Parathyroid adenoma (tissue), 2 donors: ENCODE results near the gene TNFRSF21.

Experiments used
- H2AFZ ChIP-seq: fragments of 300-600 bp; sonication (generic); one replicate; pipeline ENCODE4 v1.7.0; 2017; ENCODE audit warnings: antibody characterized with exemption, mild to moderate bottlenecking
- H3K27ac ChIP-seq: fragments of 300-600 bp; sonication (generic); one replicate; pipeline ENCODE4 v1.7.0; 2017
- H3K27me3 ChIP-seq: fragments of 300-600 bp; sonication (generic); one replicate; pipeline ENCODE4 v1.7.0; 2017; ENCODE audit warnings: low read length; ENCODE audit not compliant: control insufficient read depth, insufficient read depth
- H3K36me3 ChIP-seq: fragments of 300-600 bp; sonication (generic); one replicate; pipeline ENCODE4 v1.7.0; 2017; ENCODE audit warnings: low read length; ENCODE audit not compliant: control insufficient read depth, insufficient read depth
- H3K4me1 ChIP-seq: fragments of 300-600 bp; sonication (generic); one replicate; pipeline ENCODE4 v1.7.0; 2017; ENCODE audit warnings: control low read depth
- H3K4me2 ChIP-seq: fragments of 300-600 bp; sonication (generic); one replicate; pipeline ENCODE4 v1.7.0; 2017; ENCODE audit warnings: low read length
- H3K4me3 ChIP-seq: fragments of 300-600 bp; sonication (generic); one replicate; pipeline ENCODE4 v1.7.0; 2017; ENCODE audit warnings: low read depth, low read length
- H3K79me2 ChIP-seq: fragments of 300-600 bp; sonication (generic); one replicate; pipeline ENCODE4 v1.7.0; 2017; ENCODE audit warnings: control low read depth
- H3K9ac ChIP-seq: fragments of 300-600 bp; sonication (generic); one replicate; pipeline ENCODE4 v1.7.0; 2017; ENCODE audit warnings: mild to moderate bottlenecking
- H3K9me3 ChIP-seq: fragments of 300-600 bp; sonication (generic); one replicate; pipeline ENCODE4 v1.7.0; 2017; ENCODE audit warnings: low read length; ENCODE audit not compliant: control insufficient read depth
- CTCF ChIP-seq: fragments of 300-600 bp; sonication (generic); IDR thresholded peaks from one replicate; pipeline ENCODE4 v1.7.0; 2017; ENCODE audit warnings: antibody characterized with exemption, mild to moderate bottlenecking
- donor health status: primary hyperparathyroidism.

The TNFRSF21 gene

GRCh38 chr6:47260021-47260420, 49.7 kb downstream of the TNFRSF21 start:
- no peak for TF ChIP-seq CTCF
- Histone ChIP-seq H3K4me2 (no peak overlapping the region), H3K9ac (no peak overlapping the region), H3K79me2 (no peaks in the 10 kb centered on the region), H2AFZ (no peak overlapping the region), H3K36me3 (no peaks in the 10 kb centered on the region), H3K4me3 (no peak overlapping the region), H3K27me3 (no peaks in the 10 kb centered on the region), H3K4me1 (no peaks in the 10 kb centered on the region), H3K9me3 (no peaks in the 10 kb centered on the region), H3K27ac (no peak overlapping the region)

DNA sequence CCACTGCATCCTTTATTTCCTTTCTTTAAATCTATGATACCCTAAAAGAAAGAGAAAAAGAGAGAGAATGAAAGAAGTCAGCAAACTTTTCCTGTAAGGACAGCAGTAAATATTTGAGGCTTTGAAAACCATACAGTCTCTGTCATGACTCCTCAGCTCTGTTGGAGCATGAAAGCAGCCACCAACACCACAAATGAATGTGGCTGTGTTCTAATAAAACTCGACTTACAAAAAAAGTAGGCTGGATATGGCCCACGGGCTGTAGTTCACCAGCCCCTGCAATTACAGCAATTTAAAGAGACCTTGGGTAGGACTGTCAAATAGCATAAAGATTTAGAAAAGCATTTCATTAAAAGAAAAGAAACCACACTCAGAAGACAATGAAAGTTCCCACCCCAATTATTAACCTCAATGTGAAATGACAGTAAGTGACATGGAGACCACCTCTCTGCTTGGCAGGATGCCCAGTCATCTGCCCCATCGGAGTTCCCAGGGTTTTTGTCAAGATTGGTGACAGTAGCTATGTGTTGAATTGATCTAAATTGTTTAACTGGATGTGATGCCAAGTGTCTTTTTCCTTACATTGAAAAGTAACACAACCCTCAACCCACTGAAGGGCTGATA, 50.9 kb downstream of the TNFRSF21 start:
- H3K27ac ChIP-seq = no peak overlapping the region
- H3K4me3 ChIP-seq = no peak overlapping the region
- no peak overlapping the region for H3K9ac ChIP-seq
- H3K4me2 ChIP-seq = no peak overlapping the region
- no peak for TF ChIP-seq CTCF
- no peaks in the 10 kb centered on the region for H3K27me3 ChIP-seq
- H3K36me3 ChIP-seq = no peaks in the 10 kb centered on the region
- H3K79me2 ChIP-seq = no peaks in the 10 kb centered on the region
- H3K4me1 ChIP-seq = no peaks in the 10 kb centered on the region
- no peak overlapping the region for H2AFZ ChIP-seq
- H3K9me3 ChIP-seq = no peaks in the 10 kb centered on the region

DNA sequence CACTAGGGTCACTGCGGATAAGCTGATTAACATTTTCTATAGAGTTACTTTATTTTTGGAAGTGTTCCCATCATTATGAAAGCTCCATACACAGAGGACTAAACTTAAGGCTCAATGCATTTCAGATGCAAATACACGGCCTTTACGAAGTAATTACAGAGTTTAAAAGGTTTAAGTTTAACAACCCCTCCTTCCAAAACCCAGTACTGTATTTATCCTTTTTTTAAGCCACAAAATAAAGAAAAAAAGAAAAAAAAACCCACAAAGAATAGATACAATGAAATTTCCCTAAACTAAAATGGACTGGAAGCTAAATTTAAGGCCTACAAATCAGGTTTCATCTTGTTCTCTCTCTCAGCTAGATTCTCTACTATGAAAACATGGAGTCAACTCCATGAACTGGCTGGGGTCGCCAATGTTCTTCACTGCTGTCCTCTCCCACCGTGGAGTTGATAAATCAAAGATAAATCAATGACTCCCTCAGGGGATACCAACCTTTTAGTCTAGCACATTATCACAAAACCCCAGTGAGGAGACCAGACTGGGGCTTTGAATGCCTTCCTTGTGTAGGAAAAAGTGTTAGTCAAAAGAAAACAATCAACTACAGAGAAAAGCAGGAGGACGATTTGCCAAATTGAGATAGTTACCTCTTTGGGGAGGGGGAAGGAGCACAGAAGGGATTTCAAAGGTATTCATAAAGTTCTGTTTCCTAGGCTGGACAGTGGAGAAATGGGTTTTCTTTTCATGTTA, 52.5 kb downstream of the TNFRSF21 start:
- no peak for TF ChIP-seq CTCF
- H3K36me3 ChIP-seq = no peaks in the 10 kb centered on the region
- no peak overlapping the region for H3K4me3 ChIP-seq
- H3K27me3 ChIP-seq = no peaks in the 10 kb centered on the region
- H3K4me2 ChIP-seq = no peak overlapping the region
- H3K79me2 ChIP-seq = no peaks in the 10 kb centered on the region
- H3K9me3 ChIP-seq = no peaks in the 10 kb centered on the region
- H2AFZ ChIP-seq = no peak overlapping the region
- no peak overlapping the region for H3K9ac ChIP-seq
- H3K27ac ChIP-seq = no peak overlapping the region
- no peaks in the 10 kb centered on the region for H3K4me1 ChIP-seq

- Histone ChIP-seq H3K4me3 (no peak overlapping the region), H3K79me2 (no peaks in the 10 kb centered on the region), H2AFZ (no peak overlapping the region), H3K4me1 (no peaks in the 10 kb centered on the region), H3K9me3 (no peaks in the 10 kb centered on the region), H3K4me2 (no peak overlapping the region), H3K27me3 (no peaks in the 10 kb centered on the region), H3K27ac (no peak overlapping the region), H3K36me3 (no peaks in the 10 kb centered on the region), H3K9ac (no peak overlapping the region)
- no peak for TF ChIP-seq CTCF
Observed at GRCh38 chr6:47256361-47256760, 53.3 kb downstream of the TNFRSF21 start.

DNA sequence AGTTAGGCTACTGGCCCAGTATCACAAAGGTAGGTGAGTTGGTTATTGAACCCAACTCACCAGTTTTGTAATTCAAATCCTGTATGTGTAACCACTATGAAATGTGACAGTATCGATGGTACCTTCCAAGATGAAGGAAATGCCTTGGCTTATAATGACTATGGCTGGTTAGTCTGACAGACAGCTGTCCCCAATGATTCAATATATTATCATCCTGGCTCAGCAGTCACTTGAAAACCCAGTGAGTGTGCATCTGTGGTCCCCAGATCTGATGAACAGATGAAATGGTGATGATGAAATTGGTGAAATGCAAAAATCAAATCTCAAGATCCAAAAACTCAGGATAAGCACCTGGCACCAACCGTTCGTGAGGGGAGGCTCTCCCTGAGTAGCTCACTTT, 54.8 kb downstream of the TNFRSF21 start:
- H3K27me3 ChIP-seq = no peaks in the 10 kb centered on the region
- TF ChIP-seq CTCF = no peak
- no peaks in the 10 kb centered on the region for H3K79me2 ChIP-seq
- H3K4me2 ChIP-seq = no peak overlapping the region
- H3K36me3 ChIP-seq = no peaks in the 10 kb centered on the region
- H2AFZ ChIP-seq = no peak overlapping the region
- H3K9ac ChIP-seq = no peak overlapping the region
- H3K9me3 ChIP-seq = no peaks in the 10 kb centered on the region
- H3K4me3 ChIP-seq = no peak overlapping the region
- H3K4me1 ChIP-seq = no peaks in the 10 kb centered on the region
- no peak overlapping the region for H3K27ac ChIP-seq
